SU-DHL-6 (cell line): ENCODE data around the gene DOK7.

Experiments
- H2AFZ ChIP-seq: fragments of 200-600 bp; sonication (generic); 2 replicates; pipeline ENCODE4 v1.6.1; 2014; ENCODE audit warnings: low read depth, mild to moderate bottlenecking, moderate library complexity, mixed read lengths, antibody characterized with exemption, low read length; ENCODE audit not compliant: severe bottlenecking
- H3F3A ChIP-seq: fragments of 200-600 bp; shearing (Covaris generic); 2 replicates; pipeline ENCODE4 v1.6.0; 2016; ENCODE audit warnings: antibody characterized with exemption, mild to moderate bottlenecking; ENCODE audit not compliant: insufficient read depth
- H3K27ac ChIP-seq: fragments of 200-600 bp; sonication (generic); 2 replicates; pipeline ENCODE4 v1.5.1; 2016; ENCODE audit warnings: low read depth, mild to moderate bottlenecking, low read length, moderate library complexity, mixed read lengths
- H3K27me3 ChIP-seq: fragments of 200-600 bp; sonication (generic), shearing (Covaris generic); 2 replicates; pipeline ENCODE4 v1.6.0; 2014; ENCODE audit warnings: mild to moderate bottlenecking, low read length
- H3K36me3 ChIP-seq: fragments of 200-600 bp; sonication (generic); 2 replicates; pipeline ENCODE4 v1.6.1; 2014; ENCODE audit warnings: mild to moderate bottlenecking, low read length, mixed read lengths
- H3K4me2 ChIP-seq: fragments of 300-600, 200-600 bp; shearing (Covaris generic), sonication (generic); 2 replicates; pipeline ENCODE4 v1.6.0; 2014; ENCODE audit warnings: low read length, low read depth, mild to moderate bottlenecking; ENCODE audit not compliant: poor library complexity, severe bottlenecking
- H3K4me3 ChIP-seq: fragments of 200-600 bp; sonication (generic); 2 replicates; pipeline ENCODE4 v1.5.1; 2014; ENCODE audit warnings: antibody characterized with exemption, low read length, mild to moderate bottlenecking, mixed read lengths; ENCODE audit not compliant: insufficient read depth, poor library complexity, severe bottlenecking
- H3K79me2 ChIP-seq: fragments of 200-600 bp; sonication (generic); 2 replicates; pipeline ENCODE4 v1.6.1; 2014; ENCODE audit warnings: mild to moderate bottlenecking, low read length, moderate library complexity; ENCODE audit not compliant: insufficient read depth
- H3K9ac ChIP-seq: fragments of 200-600 bp; sonication (generic); 2 replicates; pipeline ENCODE4 v1.7.0; 2014; ENCODE audit warnings: mild to moderate bottlenecking, low read length
- H3K9me2 ChIP-seq: fragments of 200-600 bp; sonication (generic); replicated peaks from 2 replicates; pipeline ENCODE4 v1.6.1; 2014; ENCODE audit warnings: low read length; ENCODE audit not compliant: insufficient read depth
- H3K9me3 ChIP-seq: fragments of 200-600 bp; sonication (generic); 2 replicates; pipeline ENCODE4 v1.6.1; 2014; ENCODE audit warnings: low read length, mixed read lengths; ENCODE audit not compliant: insufficient read depth
- H4K20me1 ChIP-seq: fragments of 200-600 bp; sonication (generic); 2 replicates; pipeline ENCODE4 v1.6.1; 2014; ENCODE audit warnings: low read depth, mild to moderate bottlenecking, antibody characterized with exemption, low read length, moderate library complexity, mixed read lengths
- EZH2phosphoT487 ChIP-seq: fragments of 200-600 bp; sonication (generic), shearing (Covaris generic); conservative IDR thresholded peaks from 2 replicates; pipeline ENCODE4 v1.6.1; 2018; ENCODE audit warnings: mild to moderate bottlenecking, antibody characterized with exemption, low read length, moderate library complexity, mixed read lengths
- TF ChIP-seq, protein P1 (sequence below): fragments of 200-600 bp; sonication (generic); IDR thresholded peaks from one replicate; pipeline ENCODE4 v1.5.1; 2017; ENCODE audit warnings: antibody characterized with exemption, mild to moderate bottlenecking, low read length, moderate library complexity; ENCODE audit not compliant: insufficient read depth, poor library complexity, severe bottlenecking

Gene DOK7

DNA sequence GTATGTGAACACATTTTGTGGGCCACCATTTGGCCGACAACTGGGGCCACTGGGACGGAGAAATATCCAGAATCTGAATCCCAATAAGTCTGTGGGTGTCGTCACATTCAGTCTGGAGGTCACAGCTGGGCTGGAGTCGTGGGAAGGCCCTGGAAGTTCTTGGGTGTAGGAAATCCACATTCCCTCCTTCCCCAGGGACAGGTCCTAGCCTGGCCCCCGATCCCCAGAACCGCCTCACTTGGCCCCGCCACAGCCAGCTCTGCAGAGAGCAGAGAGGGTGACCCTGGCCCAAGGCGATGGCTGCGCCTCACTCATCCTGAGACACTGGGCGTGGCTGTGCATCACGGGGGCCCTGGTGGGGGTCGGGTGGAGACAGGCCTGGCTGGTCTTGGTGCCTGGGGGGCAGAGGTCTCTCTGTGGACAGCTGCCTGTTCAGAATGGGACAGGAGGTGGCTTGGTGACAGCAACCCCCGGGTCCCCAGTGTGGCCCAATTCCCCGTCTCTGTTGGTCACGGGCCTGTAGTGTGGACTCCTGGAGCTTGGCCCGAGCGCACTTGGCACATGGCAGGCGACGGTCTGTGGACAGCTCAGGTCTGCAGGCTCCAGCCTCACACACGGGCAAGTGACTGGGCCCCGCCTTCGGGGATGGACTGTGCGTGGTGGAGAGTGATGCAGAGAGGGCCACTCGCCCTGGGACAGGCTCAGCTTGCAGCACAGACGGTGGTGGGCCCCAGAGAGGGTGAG, 16.4 kb downstream of the DOK7 start:
- H3F3A ChIP-seq = no peaks in the 10 kb centered on the region
- H3K27me3 ChIP-seq = no peaks in the 10 kb centered on the region
- H4K20me1 ChIP-seq = no peaks in the 10 kb centered on the region
- H3K36me3 ChIP-seq = no peaks in the 10 kb centered on the region
- H3K4me2 ChIP-seq = no peak overlapping the region
- no peaks in the 10 kb centered on the region for H3K79me2 ChIP-seq
- no peaks in the 10 kb centered on the region for H3K9me3 ChIP-seq
- no peak overlapping the region for H3K4me3 ChIP-seq
- no peak for TF ChIP-seq EZH2phosphoT487
- TF ChIP-seq, protein P1, sequence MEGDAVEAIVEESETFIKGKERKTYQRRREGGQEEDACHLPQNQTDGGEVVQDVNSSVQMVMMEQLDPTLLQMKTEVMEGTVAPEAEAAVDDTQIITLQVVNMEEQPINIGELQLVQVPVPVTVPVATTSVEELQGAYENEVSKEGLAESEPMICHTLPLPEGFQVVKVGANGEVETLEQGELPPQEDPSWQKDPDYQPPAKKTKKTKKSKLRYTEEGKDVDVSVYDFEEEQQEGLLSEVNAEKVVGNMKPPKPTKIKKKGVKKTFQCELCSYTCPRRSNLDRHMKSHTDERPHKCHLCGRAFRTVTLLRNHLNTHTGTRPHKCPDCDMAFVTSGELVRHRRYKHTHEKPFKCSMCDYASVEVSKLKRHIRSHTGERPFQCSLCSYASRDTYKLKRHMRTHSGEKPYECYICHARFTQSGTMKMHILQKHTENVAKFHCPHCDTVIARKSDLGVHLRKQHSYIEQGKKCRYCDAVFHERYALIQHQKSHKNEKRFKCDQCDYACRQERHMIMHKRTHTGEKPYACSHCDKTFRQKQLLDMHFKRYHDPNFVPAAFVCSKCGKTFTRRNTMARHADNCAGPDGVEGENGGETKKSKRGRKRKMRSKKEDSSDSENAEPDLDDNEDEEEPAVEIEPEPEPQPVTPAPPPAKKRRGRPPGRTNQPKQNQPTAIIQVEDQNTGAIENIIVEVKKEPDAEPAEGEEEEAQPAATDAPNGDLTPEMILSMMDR = no peak
- H3K27ac ChIP-seq = no peak overlapping the region
- no peaks in the 10 kb centered on the region for H3K9me2 ChIP-seq
- H3K9ac ChIP-seq = no peak overlapping the region
- no peak overlapping the region for H2AFZ ChIP-seq

DNA sequence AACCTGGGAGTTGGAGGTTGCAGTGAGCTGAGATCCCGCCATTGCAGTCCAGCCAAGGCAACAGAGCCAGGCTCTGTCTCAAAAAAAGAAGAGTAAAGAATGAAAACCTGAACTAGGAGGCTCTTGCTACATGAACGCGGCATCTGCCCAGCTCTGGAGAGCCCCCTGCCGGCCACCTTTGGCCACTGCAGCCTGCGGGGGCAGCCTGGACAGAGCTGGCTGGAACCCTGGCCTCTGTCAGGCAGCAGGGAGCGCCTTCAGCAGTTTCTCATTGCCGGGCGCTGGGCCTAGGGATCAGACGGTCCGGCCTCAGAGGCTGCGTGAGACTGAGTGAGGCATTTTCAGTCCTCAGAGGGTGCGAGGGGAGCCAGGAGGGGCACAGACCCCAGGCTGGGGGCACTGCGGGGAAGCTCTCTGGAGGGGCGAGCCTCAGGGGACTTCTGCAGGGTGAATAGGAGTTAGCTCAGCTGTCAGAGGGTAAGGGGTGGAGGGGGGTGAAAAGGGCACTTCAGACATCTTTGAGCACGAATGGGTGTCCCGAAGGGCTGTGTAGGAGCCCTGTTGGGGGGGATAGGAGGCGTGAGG, 17.5 kb downstream of the DOK7 start:
- Histone ChIP-seq H3K79me2 (no peaks in the 10 kb centered on the region), H4K20me1 (no peaks in the 10 kb centered on the region), H3K36me3 (no peaks in the 10 kb centered on the region), H3K9ac (no peak overlapping the region), H3K9me2 (no peaks in the 10 kb centered on the region), H3K4me2 (no peak overlapping the region), H3K27ac (no peak overlapping the region), H3K9me3 (no peaks in the 10 kb centered on the region), H2AFZ (no peak overlapping the region), H3K27me3 (no peaks in the 10 kb centered on the region), H3K4me3 (no peak overlapping the region), H3F3A (no peaks in the 10 kb centered on the region)
- TF ChIP-seq EZH2phosphoT487 = no peak
- TF ChIP-seq, protein P1 = peak; percentile 92

DNA sequence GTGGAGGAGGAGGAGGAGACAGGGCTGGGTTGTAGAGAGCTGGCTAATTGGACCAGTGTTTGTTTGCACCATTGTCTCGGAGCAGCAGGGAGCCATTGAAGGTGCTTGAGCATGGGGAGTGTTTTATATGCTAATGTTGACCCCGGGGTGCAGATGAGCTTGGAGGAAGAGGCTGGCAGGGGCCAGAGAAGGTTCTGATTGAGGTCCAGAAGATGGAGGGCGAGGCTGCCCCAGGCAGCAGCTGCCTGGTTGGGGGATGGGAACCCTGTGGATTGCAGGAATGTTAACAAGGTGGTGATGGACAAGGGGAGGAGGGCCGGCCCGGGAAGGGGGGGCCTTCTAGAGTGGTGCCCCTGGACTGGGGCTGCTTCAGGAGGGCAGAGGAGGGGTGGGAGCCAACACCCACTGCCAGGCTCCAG, 18.0 kb downstream of the DOK7 start:
- no peak overlapping the region for H3K9ac ChIP-seq
- no peaks in the 10 kb centered on the region for H3F3A ChIP-seq
- H3K27ac ChIP-seq = no peak overlapping the region
- H3K4me2 ChIP-seq = no peak overlapping the region
- no peak overlapping the region for H3K4me3 ChIP-seq
- no peaks in the 10 kb centered on the region for H4K20me1 ChIP-seq
- no peaks in the 10 kb centered on the region for H3K9me3 ChIP-seq
- H3K27me3 ChIP-seq = no peaks in the 10 kb centered on the region
- no peak overlapping the region for H2AFZ ChIP-seq
- TF ChIP-seq, protein P1 = no peak
- no peak for TF ChIP-seq EZH2phosphoT487
- H3K36me3 ChIP-seq = no peaks in the 10 kb centered on the region
- H3K79me2 ChIP-seq = no peaks in the 10 kb centered on the region
- no peaks in the 10 kb centered on the region for H3K9me2 ChIP-seq
